Lower leg skin (tissue), 3 donors: Measurements from ENCODE around the gene B4GALT7.

Source experiments
- POLR2A ChIP-seq, 2 donors: fragments of 450-650 bp; IDR thresholded peaks; one replicate each; pipeline ENCODE4 v1.6.1; 2016 to 2017; ENCODE audit warnings: antibody characterized with exemption in 2 of 2, mild to moderate bottlenecking in 1 of 2, moderate library complexity in 1 of 2
- TF ChIP-seq, protein P1 (sequence below), 3 donors: fragments of 450-650 bp; IDR thresholded peaks; one replicate each; pipeline ENCODE4 v1.5.1; 2016; ENCODE audit warnings: antibody characterized with exemption in 3 of 3, mild to moderate bottlenecking in 3 of 3, moderate library complexity in 2 of 3

DNA sequence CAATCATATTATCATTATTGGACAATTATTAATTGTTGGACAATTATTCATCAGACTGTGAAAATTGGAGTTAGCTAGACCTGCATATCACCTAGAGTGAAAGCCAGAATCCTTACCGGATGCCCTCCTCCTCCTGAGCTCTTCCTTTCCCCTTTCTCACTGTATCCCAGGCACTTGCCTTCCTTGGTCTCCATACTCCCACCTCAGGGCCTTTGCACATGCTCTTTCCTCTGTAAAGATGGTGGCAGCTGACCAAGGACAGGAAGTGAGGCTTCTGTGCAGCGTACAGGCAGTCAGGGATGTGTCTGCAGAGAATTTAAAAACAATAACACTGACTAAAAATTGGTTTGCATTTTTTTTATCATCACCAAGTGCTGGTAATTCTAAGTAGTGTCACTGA lies 30.0 kb upstream of the B4GALT7 start:
- TF ChIP-seq, protein P1, sequence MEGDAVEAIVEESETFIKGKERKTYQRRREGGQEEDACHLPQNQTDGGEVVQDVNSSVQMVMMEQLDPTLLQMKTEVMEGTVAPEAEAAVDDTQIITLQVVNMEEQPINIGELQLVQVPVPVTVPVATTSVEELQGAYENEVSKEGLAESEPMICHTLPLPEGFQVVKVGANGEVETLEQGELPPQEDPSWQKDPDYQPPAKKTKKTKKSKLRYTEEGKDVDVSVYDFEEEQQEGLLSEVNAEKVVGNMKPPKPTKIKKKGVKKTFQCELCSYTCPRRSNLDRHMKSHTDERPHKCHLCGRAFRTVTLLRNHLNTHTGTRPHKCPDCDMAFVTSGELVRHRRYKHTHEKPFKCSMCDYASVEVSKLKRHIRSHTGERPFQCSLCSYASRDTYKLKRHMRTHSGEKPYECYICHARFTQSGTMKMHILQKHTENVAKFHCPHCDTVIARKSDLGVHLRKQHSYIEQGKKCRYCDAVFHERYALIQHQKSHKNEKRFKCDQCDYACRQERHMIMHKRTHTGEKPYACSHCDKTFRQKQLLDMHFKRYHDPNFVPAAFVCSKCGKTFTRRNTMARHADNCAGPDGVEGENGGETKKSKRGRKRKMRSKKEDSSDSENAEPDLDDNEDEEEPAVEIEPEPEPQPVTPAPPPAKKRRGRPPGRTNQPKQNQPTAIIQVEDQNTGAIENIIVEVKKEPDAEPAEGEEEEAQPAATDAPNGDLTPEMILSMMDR (IDR thresholded peaks at IDR 0.05), result no peak
- no peak for TF ChIP-seq POLR2A (IDR thresholded peaks at IDR 0.05)
